ENCODE measurements around the gene CBLN3. TPM values are rescaled to one million over a fixed set of nuclear protein-coding genes. Genes with fewer than 3 reads are reported as not detected.
A peak's percentile ranks its signal among the peaks of the same experiment; 100 is the strongest.

Gene CBLN3
- polyA plus RNA-seq, 3 donors = 0.07 to 1.1 TPM; not detected in 1

- 78% methylated on average over 4 of the region's 7 CpGs for WGBS (ENCODE audit: insufficient coverage)
- H3K4me1 Mint-ChIP-seq = peaks cover 56% of the 10 kb centered on the region
- Histone ChIP-seq H3K27ac (ENCODE audit: low read depth in 1 of 2, low read length in 2 of 2) (no peak overlapping the region), H3K27me3 (ENCODE audit: control insufficient read depth in 2 of 2, insufficient read depth in 2 of 2, low read length in 2 of 2) (no peaks in the 10 kb centered on the region), H3K36me3 (replicated peaks in 1 of 2; ENCODE audit: control insufficient read depth in 1 of 2, insufficient read depth in 2 of 2, low read length in 2 of 2) (peaks cover 57 to 67% of the 10 kb centered on the region in 2 donors), H4K20me1 (ENCODE audit: insufficient read depth, low read length) (peaks cover 68% of the 10 kb centered on the region), H3K9ac (ENCODE audit: insufficient read depth, low read length, poor library complexity, severe bottlenecking) (no peak overlapping the region), H3K79me2 (ENCODE audit: insufficient read depth, low read length) (peaks cover 44% of the 10 kb centered on the region), H3K4me3 (replicated peaks in 1 of 3; ENCODE audit: low read depth in 2 of 3, low read length in 3 of 3) (no peak overlapping the region), H3K9me3 (replicated peaks in 1 of 2; ENCODE audit: control insufficient read depth in 1 of 2, insufficient read depth in 1 of 2, low read length in 2 of 2) (no peaks in the 10 kb centered on the region), H3K4me2 (replicated peaks; ENCODE audit: extremely low read depth, low read length, poor library complexity, severe bottlenecking) (no peak overlapping the region), H2AFZ (ENCODE audit: insufficient read depth, low read depth, low read length, poor library complexity, severe bottlenecking) (no peak overlapping the region), H3K4me1 (ENCODE audit: control insufficient read depth in 1 of 2, insufficient read depth in 2 of 2, low read length in 2 of 2) (peaks cover 54 to 59% of the 10 kb centered on the region in 2 donors)
- peak overlapping the region in 1 of 7 donors; percentile 20 for H3K27ac Mint-ChIP-seq
- no peak overlapping the region for H3K4me3 Mint-ChIP-seq
- H3K9me3 Mint-ChIP-seq = no peaks in the 10 kb centered on the region
- H3K36me3 Mint-ChIP-seq = peaks cover 61 to 75% of the 10 kb centered on the region in 2 donors
- H3K27me3 Mint-ChIP-seq (ENCODE audit: low read depth in 3 of 3) = peaks cover 0 to 2% (median 0%) of the 10 kb centered on the region in 3 donors
- TF ChIP-seq CTCF (IDR thresholded peaks at IDR 0.05) = no peak
- intact Hi-C loops (cut with micrococcal nuclease) = loop anchor here in 1 of 2 donors (2.0 to 10.0 kb wide), 2 partner anchors 97 to 189 kb away; partner anchors contain the start of gene TINF2
- no peak for DNase-seq
Measured at GRCh38 chr14:24434036-24434435, 4.6 kb upstream of the CBLN3 start.

DNA sequence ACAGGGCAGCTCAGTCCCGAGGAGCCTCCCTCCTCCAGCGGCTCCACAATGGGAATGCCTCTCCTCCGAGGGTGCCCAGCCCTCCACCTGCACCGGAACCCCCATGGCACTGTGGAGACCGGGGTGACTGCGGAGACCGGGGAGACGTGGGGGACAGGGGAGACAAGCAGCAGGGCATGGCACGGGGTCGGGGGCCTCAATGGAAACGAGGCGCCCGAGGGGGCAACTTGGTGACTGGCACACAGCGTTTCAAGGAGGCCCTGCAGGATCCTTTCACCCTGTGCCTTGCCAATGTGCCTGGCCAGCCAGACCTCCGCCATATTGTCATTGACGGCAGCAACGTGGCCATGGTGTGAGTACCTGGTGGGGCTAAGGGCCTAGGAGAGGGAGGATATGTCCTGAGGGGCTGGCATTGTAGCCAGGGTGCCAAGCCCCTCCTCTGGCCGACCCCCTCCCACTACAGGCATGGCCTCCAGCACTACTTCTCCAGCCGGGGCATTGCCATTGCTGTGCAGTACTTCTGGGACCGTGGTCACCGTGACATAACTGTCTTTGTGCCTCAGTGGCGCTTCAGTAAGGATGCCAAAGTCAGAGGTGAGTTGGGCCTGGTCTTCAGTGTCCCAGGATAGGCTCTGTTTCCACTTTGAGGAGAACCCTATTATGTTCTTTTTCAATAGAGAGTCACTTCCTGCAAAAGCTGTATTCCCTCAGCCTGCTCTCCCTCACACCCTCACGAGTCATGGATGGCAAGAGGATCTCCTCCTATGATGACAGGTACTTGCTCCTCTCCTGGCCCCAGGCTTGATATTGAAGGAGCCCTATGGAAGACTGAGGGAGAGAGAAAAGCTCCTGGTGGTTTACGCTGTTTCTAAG is 3.0 kb upstream of the CBLN3 start:
- Mint-ChIP-seq H3K4me1 (peaks cover 44% of the 10 kb centered on the region), H3K27me3 (ENCODE audit: low read depth in 3 of 3) (peaks cover 2 to 8% (median 3%) of the 10 kb centered on the region in 3 donors), H3K36me3 (peaks cover 49 to 60% of the 10 kb centered on the region in 2 donors), H3K9me3 (no peaks in the 10 kb centered on the region), H3K27ac (peak overlapping the region in 3 of 7 donors; percentile 48 to 96 (median 60)), H3K4me3 (no peak overlapping the region)
- no peak overlapping the region for H3K4me3 ChIP-seq (replicated peaks in 1 of 3; ENCODE audit: low read depth in 2 of 3, low read length in 3 of 3)
- intact Hi-C loops (cut with micrococcal nuclease) = loop anchor here in 1 of 2 donors (10.0 kb wide), 1 partner anchor 188 kb away; the partner anchor contains the start of gene TINF2
- peak; percentile 9 for TF ChIP-seq CTCF (IDR thresholded peaks at IDR 0.05)
- WGBS (ENCODE audit: insufficient coverage) = 97% methylated on average over 10 of the region's 24 CpGs
- no peak overlapping the region for H3K9ac ChIP-seq (ENCODE audit: insufficient read depth, low read length, poor library complexity, severe bottlenecking)
- peaks cover 40 to 48% of the 10 kb centered on the region in 2 donors for H3K4me1 ChIP-seq (ENCODE audit: control insufficient read depth in 1 of 2, insufficient read depth in 2 of 2, low read length in 2 of 2)
- peak overlapping the region; percentile 91 for H3K4me2 ChIP-seq (replicated peaks; ENCODE audit: extremely low read depth, low read length, poor library complexity, severe bottlenecking)
- no peaks in the 10 kb centered on the region for H3K9me3 ChIP-seq (replicated peaks in 1 of 2; ENCODE audit: control insufficient read depth in 1 of 2, insufficient read depth in 1 of 2, low read length in 2 of 2)
- H4K20me1 ChIP-seq (ENCODE audit: insufficient read depth, low read length) = peaks cover 54% of the 10 kb centered on the region
- peaks cover 44 to 52% of the 10 kb centered on the region in 2 donors for H3K36me3 ChIP-seq (replicated peaks in 1 of 2; ENCODE audit: control insufficient read depth in 1 of 2, insufficient read depth in 2 of 2, low read length in 2 of 2)
- no peaks in the 10 kb centered on the region for H3K27me3 ChIP-seq (ENCODE audit: control insufficient read depth in 2 of 2, insufficient read depth in 2 of 2, low read length in 2 of 2)
- peaks cover 39% of the 10 kb centered on the region for H3K79me2 ChIP-seq (ENCODE audit: insufficient read depth, low read length)
- no peak for DNase-seq
- no peak overlapping the region for H2AFZ ChIP-seq (ENCODE audit: insufficient read depth, low read depth, low read length, poor library complexity, severe bottlenecking)
- peak overlapping the region in 1 of 2 donors; percentile 100 for H3K27ac ChIP-seq (ENCODE audit: low read depth in 1 of 2, low read length in 2 of 2)
